Measurements from ENCODE around the gene HPX.

DNA sequence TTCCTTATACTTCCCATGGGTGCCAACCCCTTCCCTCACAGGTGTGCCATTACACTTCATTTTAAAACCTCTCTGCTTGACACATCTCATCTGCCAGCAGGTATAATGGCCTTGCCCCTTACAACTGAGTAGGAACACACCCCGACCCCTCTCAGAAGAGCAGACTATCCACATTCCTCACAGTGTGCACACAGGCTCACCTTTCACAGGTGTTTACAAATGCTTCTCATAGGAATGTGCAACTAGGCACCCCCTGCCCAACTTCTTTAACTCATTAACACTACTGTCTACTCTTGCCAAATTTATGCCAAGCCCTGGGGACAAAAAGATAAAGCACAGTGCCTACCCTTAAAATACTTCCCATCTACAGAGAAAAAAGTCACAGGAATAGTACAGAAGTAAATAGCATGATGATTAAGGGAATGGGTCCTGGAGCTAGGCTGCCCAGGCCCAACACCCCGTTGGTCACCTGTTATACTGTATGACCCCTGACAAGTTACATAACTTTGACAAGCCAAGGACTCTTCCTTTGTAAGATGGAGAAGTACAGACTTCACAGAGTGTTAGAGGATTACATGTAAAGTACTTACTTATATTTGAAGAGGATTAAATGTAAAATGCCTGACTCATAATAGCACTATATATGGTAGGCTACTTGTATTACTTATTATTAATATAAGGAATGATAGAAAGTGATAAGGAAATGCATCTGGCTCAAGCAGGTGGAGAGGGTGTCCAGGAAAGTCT, 17.7 kb upstream of the HPX start:
- TF ChIP-seq, protein P1, sequence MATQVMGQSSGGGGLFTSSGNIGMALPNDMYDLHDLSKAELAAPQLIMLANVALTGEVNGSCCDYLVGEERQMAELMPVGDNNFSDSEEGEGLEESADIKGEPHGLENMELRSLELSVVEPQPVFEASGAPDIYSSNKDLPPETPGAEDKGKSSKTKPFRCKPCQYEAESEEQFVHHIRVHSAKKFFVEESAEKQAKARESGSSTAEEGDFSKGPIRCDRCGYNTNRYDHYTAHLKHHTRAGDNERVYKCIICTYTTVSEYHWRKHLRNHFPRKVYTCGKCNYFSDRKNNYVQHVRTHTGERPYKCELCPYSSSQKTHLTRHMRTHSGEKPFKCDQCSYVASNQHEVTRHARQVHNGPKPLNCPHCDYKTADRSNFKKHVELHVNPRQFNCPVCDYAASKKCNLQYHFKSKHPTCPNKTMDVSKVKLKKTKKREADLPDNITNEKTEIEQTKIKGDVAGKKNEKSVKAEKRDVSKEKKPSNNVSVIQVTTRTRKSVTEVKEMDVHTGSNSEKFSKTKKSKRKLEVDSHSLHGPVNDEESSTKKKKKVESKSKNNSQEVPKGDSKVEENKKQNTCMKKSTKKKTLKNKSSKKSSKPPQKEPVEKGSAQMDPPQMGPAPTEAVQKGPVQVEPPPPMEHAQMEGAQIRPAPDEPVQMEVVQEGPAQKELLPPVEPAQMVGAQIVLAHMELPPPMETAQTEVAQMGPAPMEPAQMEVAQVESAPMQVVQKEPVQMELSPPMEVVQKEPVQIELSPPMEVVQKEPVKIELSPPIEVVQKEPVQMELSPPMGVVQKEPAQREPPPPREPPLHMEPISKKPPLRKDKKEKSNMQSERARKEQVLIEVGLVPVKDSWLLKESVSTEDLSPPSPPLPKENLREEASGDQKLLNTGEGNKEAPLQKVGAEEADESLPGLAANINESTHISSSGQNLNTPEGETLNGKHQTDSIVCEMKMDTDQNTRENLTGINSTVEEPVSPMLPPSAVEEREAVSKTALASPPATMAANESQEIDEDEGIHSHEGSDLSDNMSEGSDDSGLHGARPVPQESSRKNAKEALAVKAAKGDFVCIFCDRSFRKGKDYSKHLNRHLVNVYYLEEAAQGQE (IDR thresholded peaks at IDR 0.05; ENCODE audit: insufficient replicate concordance, low read depth), result no peak
- TF ChIP-seq POLR2AphosphoS5 (IDR thresholded peaks at IDR 0.05; ENCODE audit: low read depth) (no peak), GABPA (IDR thresholded peaks at IDR 0.05; ENCODE audit: low read depth) (no peak), SPI1 (IDR thresholded peaks at IDR 0.05; ENCODE audit: borderline replicate concordance, low read depth) (no peak)
- TF ChIP-seq, protein P2, sequence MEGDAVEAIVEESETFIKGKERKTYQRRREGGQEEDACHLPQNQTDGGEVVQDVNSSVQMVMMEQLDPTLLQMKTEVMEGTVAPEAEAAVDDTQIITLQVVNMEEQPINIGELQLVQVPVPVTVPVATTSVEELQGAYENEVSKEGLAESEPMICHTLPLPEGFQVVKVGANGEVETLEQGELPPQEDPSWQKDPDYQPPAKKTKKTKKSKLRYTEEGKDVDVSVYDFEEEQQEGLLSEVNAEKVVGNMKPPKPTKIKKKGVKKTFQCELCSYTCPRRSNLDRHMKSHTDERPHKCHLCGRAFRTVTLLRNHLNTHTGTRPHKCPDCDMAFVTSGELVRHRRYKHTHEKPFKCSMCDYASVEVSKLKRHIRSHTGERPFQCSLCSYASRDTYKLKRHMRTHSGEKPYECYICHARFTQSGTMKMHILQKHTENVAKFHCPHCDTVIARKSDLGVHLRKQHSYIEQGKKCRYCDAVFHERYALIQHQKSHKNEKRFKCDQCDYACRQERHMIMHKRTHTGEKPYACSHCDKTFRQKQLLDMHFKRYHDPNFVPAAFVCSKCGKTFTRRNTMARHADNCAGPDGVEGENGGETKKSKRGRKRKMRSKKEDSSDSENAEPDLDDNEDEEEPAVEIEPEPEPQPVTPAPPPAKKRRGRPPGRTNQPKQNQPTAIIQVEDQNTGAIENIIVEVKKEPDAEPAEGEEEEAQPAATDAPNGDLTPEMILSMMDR (IDR thresholded peaks at IDR 0.05; ENCODE audit: insufficient read depth, low read length), result no peak
